GM10266 (cell line): ENCODE data around the gene SHOX.

Source experiments
- DNase-seq: peaks from one replicate; pipeline ENCODE4 v3.0.0; 2012; ENCODE audit errors: extremely low spot score
- TF ChIP-seq, protein P1 (sequence below): IDR thresholded peaks from 2 replicates; pipeline ENCODE4 v1.5.1; 2012; ENCODE audit warnings: mild to moderate bottlenecking, low read depth; ENCODE audit not compliant: control insufficient read depth, insufficient read depth; ENCODE audit errors: missing control alignments

Gene SHOX

DNA sequence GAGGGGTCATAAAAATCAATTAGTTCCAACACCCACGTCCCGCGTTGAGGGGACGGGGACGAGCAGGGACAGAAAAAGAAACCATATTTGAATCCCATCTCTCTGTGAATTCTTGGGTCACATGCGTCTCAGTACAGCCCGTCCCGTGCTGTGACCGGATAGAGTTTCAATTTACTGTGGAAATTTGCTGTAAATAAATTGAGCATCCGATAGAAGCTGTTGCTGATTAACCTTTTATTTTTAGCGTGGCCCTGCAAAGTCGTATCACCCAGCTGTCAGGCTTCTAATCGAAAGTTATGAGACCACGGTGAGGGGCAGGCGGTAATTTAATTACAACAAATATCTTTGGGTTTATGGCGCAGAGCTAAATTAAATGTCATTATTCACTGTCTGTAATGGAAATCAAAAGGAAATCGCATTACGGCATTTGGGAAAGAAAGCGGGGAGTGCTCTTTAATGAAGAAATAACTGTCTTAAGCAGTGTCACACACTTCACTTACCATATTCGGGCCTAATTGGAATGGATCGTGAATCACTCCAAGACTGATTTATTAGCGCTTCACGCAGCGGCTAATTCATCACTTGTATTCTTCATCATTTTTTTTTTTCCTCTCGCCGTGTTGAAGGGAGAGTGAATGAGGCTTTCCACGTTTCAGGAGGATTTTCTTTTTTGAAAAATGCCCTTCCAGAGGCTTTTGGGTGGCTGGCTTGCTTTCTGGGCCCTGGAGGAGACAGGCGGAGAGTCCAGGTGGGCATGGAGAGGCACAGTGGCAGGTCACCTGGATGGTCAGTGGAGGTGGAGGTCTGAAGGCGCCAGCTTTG is 7.3 kb downstream of the SHOX start:
- TF ChIP-seq, protein P1, sequence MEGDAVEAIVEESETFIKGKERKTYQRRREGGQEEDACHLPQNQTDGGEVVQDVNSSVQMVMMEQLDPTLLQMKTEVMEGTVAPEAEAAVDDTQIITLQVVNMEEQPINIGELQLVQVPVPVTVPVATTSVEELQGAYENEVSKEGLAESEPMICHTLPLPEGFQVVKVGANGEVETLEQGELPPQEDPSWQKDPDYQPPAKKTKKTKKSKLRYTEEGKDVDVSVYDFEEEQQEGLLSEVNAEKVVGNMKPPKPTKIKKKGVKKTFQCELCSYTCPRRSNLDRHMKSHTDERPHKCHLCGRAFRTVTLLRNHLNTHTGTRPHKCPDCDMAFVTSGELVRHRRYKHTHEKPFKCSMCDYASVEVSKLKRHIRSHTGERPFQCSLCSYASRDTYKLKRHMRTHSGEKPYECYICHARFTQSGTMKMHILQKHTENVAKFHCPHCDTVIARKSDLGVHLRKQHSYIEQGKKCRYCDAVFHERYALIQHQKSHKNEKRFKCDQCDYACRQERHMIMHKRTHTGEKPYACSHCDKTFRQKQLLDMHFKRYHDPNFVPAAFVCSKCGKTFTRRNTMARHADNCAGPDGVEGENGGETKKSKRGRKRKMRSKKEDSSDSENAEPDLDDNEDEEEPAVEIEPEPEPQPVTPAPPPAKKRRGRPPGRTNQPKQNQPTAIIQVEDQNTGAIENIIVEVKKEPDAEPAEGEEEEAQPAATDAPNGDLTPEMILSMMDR = no peak

DNA sequence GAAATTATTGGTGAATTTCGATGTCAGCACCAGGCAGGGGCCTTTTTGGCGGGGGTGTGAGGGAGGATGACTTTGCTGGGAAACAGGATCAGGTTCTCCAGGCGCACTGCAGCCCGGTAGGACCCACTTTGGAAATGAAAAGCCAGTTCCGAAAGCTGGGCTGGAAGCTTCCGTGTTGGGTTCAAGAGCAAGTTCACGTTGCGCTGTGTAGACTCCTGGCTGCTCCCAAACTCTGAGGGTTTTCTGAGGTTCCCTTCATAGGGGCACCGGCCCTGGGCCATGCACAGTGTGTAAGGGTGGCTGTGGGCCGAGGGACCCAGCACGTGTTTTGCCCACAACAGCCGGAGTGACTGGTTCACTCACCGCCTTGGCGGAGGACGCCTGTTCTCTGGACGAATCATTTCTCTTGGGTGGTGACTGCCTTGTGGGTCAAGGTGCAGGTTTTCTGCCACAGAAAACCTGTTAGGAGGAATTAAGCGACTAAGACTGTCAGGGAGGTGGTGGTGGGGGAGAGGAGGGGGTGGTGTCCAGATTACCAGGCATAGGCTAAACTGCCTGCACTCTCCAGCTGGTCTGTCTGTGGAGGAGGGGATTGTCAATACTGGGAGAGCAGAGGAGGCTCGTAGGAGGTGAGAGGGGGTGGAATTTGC is 8.0 kb downstream of the SHOX start:
- DNase-seq = no peak
- TF ChIP-seq, protein P1 = no peak

More for the DNA sequence above, 7.3 kb downstream of the SHOX start:
- no peak for DNase-seq

DNA sequence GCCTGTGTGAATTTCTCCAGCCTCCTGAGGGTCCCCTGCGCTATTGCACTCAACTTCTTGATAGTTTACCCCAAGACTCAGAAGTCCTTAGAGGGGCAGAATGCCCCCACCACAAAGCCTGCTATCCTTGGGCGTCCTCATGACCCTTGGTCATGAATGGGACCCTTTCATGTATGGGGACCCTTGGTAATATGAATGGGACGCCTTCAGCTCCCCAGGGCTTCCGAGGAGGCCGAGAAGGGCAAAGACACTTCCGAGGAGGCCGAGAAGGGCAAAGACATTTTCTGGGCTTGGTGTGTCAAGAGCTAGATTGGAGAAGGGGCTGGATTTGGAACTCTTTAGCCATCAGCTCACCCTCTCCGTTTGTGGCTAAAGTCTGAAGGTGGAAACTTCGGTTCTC is 8.6 kb downstream of the SHOX start:
- TF ChIP-seq, protein P1 = no peak

DNA sequence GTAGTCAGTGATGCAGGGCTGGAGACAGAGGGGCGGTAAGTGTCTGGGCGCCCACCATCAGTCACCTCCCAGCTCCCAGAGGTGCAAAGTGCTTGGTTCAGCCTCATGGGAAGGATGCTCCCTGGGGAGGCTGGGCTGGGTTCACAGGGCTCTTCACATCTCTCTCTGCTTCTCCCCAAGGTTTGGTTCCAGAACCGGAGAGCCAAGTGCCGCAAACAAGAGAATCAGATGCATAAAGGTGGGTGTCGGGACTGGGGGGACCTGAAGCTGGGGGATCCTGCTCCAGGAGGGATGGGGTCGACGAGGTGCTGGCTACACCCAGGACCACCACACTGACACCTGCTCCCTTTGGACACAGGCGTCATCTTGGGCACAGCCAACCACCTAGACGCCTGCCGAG is 10.1 kb downstream of the SHOX start:
- DNase-seq = no peak
- TF ChIP-seq, protein P1 = no peak

More for the DNA sequence above, 8.6 kb downstream of the SHOX start:
- no peak for DNase-seq

DNA sequence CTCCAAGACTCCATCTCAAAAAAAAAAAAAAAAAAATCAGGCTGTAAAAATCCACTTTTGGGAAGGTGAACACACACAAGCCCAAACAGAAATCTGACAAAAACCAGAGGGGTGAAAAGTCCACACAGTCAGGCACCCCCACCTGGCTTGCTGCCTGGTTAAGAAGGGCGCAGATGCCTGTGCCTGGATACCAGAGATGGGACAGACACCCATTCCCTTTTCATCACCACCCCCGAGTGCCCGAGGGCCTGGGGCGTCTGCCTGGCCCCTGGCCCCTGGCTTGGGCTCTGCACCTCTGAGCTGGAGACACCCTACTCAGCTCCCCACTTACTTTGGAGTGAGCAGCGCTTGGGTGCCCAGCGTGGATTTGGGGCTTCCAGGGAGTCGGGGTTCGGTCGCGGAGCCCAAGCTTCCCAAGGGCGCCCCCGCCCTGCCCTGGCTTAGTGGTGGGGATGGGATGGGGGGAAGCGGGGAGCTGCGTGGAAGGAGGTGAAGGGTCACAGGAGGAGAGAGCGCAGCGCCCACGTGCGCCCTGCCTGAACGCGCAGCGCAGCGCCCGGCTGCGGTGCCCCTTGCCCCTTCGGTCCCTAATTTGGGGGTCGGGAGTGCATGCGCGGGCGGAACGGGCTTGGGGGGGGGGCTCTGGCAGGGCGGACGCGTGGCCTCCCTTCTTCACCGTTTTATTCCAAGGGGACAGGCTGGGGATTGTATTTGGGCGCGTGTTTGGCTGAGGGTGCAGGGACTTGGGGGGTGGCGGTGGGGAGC is 11.3 kb downstream of the SHOX start:
- TF ChIP-seq, protein P1 = no peak
- no peak for DNase-seq

DNA sequence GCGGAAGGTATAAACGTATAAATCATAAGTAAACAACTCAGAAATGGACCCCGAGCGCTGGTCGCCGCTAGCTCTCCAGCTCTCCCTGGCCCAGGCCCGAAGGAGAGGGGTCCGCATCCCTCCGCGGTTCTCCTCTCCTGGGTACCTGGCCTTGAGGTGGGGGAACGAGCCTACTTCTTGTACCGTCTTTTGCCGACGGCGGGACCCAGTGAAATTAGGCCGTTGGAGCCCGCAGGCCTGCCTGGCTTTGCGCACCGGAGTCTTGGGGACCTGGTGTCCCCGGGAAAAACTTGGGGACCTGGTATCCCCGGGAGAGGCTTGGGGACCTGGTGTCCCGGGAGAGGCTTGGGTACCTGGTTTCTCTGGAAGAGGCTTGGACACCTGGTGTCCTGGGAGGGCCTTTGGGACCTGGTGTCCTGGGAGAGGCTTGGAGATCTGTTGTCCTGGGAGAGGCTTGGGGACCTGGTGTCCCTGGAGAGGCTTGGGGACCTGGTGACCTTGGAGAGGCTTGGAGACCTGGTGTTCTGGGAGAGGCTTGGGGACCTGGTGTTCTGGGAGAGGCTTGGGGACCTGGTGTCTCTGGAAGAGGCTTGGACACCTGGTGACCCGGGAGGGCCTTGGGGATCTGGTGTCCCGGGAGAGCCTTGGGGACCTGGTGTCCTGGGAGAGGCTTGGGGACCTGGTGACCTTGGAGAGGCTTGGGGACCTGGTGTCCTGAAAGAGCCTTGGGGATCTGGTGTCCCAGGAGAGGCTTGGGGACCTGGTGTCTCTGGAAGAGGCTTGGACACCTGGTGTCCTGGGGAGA is 12.0 kb downstream of the SHOX start:
- no peak for DNase-seq
- TF ChIP-seq, protein P1 = no peak
